8988T (cell line): ENCODE data around the gene MEAF6.

Experiments
- DNase-seq: peaks from one replicate; pipeline ENCODE4 v3.0.0; 2011

MEAF6 gene

GRCh38 chr1:37482796-37483744 is 31.5 kb downstream of the MEAF6 start:
- DNase-seq: no peak

- DNase-seq: no peak
These were observed 32.4 kb downstream of the MEAF6 start for GRCh38 chr1:37482004-37482785.

- no peak for DNase-seq
These were observed 33.1 kb downstream of the MEAF6 start for GRCh38 chr1:37481289-37482003.

- no peak for DNase-seq
These were observed 33.8 kb downstream of the MEAF6 start for GRCh38 chr1:37480581-37481288.

GRCh38 chr1:37480125-37480466 is 34.5 kb downstream of the MEAF6 start:
- no peak for DNase-seq

GRCh38 chr1:37479255-37480124 is 35.1 kb downstream of the MEAF6 start:
- peak; percentile 77 for DNase-seq

- no peak for DNase-seq
These were observed 35.7 kb downstream of the MEAF6 start for GRCh38 chr1:37478890-37479254.

- no peak for DNase-seq
These were observed 36.1 kb downstream of the MEAF6 start for GRCh38 chr1:37478451-37478881.

GRCh38 chr1:37477946-37478345 is 36.6 kb downstream of the MEAF6 start:
- DNase-seq: no peak

- DNase-seq: no peak
These were observed 37.2 kb downstream of the MEAF6 start for GRCh38 chr1:37477198-37477931.

- peak; percentile 80 for DNase-seq
These were observed 37.9 kb downstream of the MEAF6 start for GRCh38 chr1:37476460-37477197.

- DNase-seq: no peak
These were observed 38.5 kb downstream of the MEAF6 start for GRCh38 chr1:37476087-37476452.

- no peak for DNase-seq
These were observed 39.0 kb downstream of the MEAF6 start for GRCh38 chr1:37475380-37476086.

- no peak for DNase-seq
These were observed 39.7 kb downstream of the MEAF6 start for GRCh38 chr1:37474697-37475379.

- peak; percentile 83 for DNase-seq
These were observed 40.4 kb downstream of the MEAF6 start, which contains the start of gene ZC3H12A for GRCh38 chr1:37474046-37474696. TSS of gene ZC3H12A (plus strand) at chr1:37474580. CDS start at chr1:37475497, 917 bp downstream.

- DNase-seq: no peak
These were observed 41.0 kb downstream of the MEAF6 start for GRCh38 chr1:37473431-37474045.

- no peak for DNase-seq
These were observed 41.6 kb downstream of the MEAF6 start for GRCh38 chr1:37472994-37473393.

GRCh38 chr1:37472281-37472680 is 42.3 kb downstream of the MEAF6 start:
- DNase-seq: no peak
